ENCODE results near the gene SLC44A2.
A peak's percentile ranks its signal among the peaks of the same experiment; 100 is the strongest.
"Not testable (repeated sequence)": the region's sequence is repeated elsewhere in the genome, so short reads cannot be mapped to it uniquely, and the experiment has no call there.

Gene SLC44A2

DNA sequence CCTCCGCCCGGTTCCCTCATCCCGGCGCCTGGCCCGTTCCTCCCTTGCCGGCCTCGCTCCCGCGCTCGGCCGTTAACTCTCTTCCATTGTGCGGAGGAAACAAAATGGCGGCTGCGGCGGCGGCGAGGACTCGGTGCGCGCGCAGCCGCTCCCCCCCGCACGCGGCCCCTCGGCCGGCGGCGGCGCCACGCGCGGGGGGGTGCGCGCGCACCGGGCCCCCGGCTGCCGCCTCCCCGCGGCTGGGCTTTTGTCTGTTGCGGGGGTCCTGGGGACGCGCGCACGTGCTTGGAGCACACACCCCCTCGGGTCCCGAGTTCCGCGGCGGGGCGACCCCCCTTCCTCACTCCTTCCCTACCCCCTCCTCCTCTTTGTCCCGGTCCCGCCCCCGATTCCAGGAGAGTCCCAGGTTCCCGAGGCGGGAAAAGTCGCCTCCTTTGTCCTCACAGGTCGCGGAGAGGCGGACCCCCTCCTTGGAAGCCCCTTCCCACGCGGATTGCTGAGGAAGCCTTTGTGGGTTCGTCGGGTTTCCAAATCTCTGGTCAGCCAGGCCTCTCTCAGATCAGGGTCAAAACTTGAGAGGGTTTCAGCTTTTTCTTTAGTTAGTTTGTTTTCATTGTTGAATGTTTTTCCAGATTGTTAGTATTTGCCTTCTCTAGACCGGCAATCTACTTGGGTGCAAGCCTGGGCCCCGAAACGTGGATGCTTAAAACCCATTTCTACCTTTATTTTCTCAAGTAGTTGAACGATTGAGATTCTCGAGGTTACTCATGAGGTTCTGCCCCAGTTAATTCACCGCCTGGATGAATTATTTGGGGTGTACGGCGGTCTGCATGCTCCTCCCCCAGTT lies 29.5 kb downstream of the SLC44A2 start:
- TF ChIP-seq, protein P1, sequence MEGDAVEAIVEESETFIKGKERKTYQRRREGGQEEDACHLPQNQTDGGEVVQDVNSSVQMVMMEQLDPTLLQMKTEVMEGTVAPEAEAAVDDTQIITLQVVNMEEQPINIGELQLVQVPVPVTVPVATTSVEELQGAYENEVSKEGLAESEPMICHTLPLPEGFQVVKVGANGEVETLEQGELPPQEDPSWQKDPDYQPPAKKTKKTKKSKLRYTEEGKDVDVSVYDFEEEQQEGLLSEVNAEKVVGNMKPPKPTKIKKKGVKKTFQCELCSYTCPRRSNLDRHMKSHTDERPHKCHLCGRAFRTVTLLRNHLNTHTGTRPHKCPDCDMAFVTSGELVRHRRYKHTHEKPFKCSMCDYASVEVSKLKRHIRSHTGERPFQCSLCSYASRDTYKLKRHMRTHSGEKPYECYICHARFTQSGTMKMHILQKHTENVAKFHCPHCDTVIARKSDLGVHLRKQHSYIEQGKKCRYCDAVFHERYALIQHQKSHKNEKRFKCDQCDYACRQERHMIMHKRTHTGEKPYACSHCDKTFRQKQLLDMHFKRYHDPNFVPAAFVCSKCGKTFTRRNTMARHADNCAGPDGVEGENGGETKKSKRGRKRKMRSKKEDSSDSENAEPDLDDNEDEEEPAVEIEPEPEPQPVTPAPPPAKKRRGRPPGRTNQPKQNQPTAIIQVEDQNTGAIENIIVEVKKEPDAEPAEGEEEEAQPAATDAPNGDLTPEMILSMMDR (IDR thresholded peaks at IDR 0.05; ENCODE audit: low read depth, low read length, missing control alignments), result no peak
- DNase-seq (ENCODE audit: extremely low read depth, low read depth), result no peak
- peak overlapping the region; percentile 78 for H3K4me3 ChIP-seq (replicated peaks; ENCODE audit: low read depth, low read length)

DNA sequence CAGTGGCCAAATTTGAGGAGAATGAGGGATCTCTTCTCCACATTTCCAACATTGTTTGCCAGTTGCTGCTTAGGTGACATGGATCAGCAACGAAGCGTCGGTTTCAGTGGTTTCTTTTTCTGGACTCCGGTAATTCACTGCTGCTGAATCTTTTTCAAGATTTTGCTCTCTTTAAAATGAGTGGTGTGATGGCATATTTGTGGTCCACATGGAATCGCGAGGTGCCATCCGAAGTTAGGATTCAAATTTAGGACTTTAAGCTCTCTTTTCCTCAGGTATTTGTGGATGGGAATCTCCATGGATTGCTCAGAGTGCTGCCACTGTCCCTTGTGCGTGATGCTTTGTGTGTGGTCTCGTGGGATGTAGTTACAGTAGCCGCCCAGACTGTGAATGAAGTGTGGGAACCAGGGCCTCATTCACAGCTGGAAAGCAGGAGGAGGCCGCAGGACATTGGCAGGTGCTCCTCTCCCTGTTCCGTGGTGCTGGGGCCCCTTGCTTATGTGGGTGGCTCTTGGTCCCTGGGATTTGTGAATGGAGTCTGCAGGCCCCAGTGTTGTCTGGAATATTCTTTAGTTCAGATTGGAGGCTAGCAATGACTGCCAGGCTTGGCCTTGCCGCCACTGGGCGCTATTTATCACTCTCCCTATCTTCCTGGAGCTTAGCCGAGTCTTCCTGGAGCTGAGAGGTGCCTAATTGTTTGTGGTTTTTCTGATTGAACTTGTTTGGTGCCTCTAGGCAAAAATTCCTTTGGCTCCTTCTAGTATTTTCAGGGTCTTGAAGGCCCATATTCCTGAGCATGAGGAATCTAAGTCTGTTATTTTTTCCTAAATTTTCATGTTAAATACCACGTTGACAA lies 30.3 kb downstream of the SLC44A2 start:
- DNase-seq (ENCODE audit: extremely low read depth, low read depth), result no peak
- peak overlapping the region; percentile 78 for H3K4me3 ChIP-seq (replicated peaks; ENCODE audit: low read depth, low read length)
- TF ChIP-seq, protein P1 (IDR thresholded peaks at IDR 0.05; ENCODE audit: low read depth, low read length, missing control alignments), result no peak

GRCh38 chr19:10660346-10660745 lies 35.0 kb downstream of the SLC44A2 start:
- TF ChIP-seq, protein P1 (IDR thresholded peaks at IDR 0.05; ENCODE audit: low read depth, low read length, missing control alignments), result no peak
- no peak overlapping the region for H3K4me3 ChIP-seq (replicated peaks; ENCODE audit: low read depth, low read length)

DNA sequence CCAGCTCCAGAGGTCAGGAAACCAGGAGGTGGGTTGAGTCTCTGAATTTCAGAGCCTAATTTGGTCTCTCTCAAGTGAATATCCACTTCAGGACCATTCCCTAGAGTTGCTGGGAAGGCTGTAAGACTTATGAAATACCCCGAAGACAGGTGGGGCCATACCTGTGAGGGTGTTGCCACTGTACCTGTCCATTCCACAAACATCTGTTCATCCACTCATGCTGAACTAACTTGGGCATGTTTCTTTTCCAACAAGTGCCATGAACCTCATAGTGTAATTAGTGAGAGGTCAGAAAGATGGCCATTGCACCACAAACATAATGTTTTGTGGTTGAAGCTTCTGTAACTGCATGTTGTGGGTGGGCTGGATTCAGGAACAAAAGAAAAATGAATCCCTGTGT lies 36.6 kb downstream of the SLC44A2 start:
- TF ChIP-seq, protein P1 (IDR thresholded peaks at IDR 0.05; ENCODE audit: low read depth, low read length, missing control alignments), result no peak
- DNase-seq (ENCODE audit: extremely low read depth, low read depth), result no peak
- no peak overlapping the region for H3K4me3 ChIP-seq (replicated peaks; ENCODE audit: low read depth, low read length)

More at GRCh38 chr19:10660346-10660745, 35.0 kb downstream of the SLC44A2 start:
- no peak for DNase-seq (ENCODE audit: extremely low read depth, low read depth)

DNA sequence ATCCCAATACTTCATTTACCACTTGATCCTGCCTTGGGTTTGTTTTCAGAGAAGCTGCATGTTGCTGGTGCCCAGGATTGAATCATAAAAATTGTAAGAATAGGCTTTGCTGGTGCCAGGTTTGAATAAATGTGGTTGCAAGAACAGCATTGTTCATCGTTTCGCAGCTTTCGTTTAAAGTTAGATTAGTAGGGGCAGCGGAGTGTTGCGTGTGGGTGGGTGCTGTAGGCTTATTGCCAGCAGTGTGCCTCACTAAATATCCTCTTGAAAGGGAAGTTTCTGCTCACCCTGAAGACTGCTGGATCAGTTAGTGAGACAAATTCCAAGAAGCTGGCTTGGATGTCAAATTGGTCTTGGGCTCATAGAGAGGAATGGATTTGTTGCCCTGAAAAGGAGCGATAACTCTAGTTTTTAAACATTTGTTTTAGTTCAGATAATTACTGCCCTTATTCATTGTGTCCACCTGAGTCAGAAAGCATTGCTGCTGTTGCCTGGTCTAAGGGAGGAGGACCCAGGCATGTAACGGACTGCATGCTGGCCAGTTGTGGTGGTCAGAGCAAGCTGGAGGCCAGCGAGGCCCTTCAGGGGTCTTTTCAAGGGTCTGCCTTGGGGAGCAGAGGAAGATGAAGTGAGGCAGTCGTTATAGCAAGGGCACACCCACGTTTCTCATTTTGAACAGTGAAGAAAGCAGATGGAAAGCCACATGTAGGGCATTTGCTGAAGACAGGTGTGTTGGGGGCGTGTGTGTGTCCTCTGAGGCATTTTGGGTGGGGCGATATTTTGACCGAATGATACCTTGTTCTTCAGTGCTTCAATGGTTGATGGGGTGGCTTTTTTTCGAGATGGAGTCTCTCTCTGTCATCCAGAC lies 37.3 kb downstream of the SLC44A2 start:
- TF ChIP-seq, protein P1 (IDR thresholded peaks at IDR 0.05; ENCODE audit: low read depth, low read length, missing control alignments), result no peak
- no peak for DNase-seq (ENCODE audit: extremely low read depth, low read depth)
- no peak overlapping the region for H3K4me3 ChIP-seq (replicated peaks; ENCODE audit: low read depth, low read length)

DNA sequence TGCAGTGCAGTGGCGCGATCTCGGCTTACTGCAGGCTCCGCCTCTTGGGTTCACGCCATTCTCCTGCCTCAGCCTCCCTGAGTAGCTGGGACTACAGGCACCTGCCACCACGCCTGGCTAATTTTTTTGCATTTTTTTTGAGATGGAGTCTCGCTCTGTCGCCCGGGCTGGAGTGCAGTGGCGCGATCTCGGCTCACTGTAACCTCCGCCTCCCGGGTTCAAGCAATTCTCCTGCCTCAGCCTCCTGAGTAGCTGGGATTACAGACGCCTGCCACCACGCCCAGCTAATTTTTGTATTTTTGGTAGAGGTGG lies 37.9 kb downstream of the SLC44A2 start:
- H3K4me3 ChIP-seq (replicated peaks; ENCODE audit: low read depth, low read length); DNase-seq (ENCODE audit: extremely low read depth, low read depth): not testable (repeated sequence)
